ENCODE results near the gene ARHGAP24.

GRCh38 chr4:85673540-85673939, 198.6 kb downstream of the ARHGAP24 start:
- TF ChIP-seq CTCF (IDR thresholded peaks at IDR 0.05) (no peak), POLR2A (IDR thresholded peaks at IDR 0.05) (no peak)
